Measurements from ENCODE around the gene DCLRE1B. TPM values are rescaled to one million over a fixed set of nuclear protein-coding genes. Genes with fewer than 3 reads are reported as not detected.

The DCLRE1B gene
- polyA plus RNA-seq, 3 donors, result 1.2 to 2.6 (median 1.7) TPM

GRCh38 chr1:113913887-113914664 lies 8.9 kb downstream of the DCLRE1B start:
- 62 to 74% (median 68%) methylated on average over 5 of the region's 5 CpGs for WGBS, 3 donors
- no peak overlapping the region for H3K27ac ChIP-seq (ENCODE audit: low read depth, low read length)

GRCh38 chr1:113916974-113917373 lies 11.8 kb downstream of the DCLRE1B start:
- no peak overlapping the region for H3K27ac ChIP-seq (ENCODE audit: low read depth, low read length)
- WGBS, 3 donors, result 96 to 99% (median 96%) methylated on average over 5 of the region's 5 CpGs

- 78 to 97% (median 96%) methylated on average over 2 of the region's 2 CpGs for WGBS, 3 donors
- no peak overlapping the region for H3K27ac ChIP-seq (ENCODE audit: low read depth, low read length)
Measured at GRCh38 chr1:113917400-113918082, 12.4 kb downstream of the DCLRE1B start.

- H3K27ac ChIP-seq (ENCODE audit: low read depth, low read length), result no peak overlapping the region
Measured at GRCh38 chr1:113918243-113918642, 13.1 kb downstream of the DCLRE1B start.

- WGBS, 3 donors, result 70 to 95% (median 91%) methylated on average over 4 of the region's 4 CpGs
Measured at GRCh38 chr1:113922957-113923356, 17.8 kb downstream of the DCLRE1B start.

GRCh38 chr1:113924473-113924872 lies 19.3 kb downstream of the DCLRE1B start:
- H3K27ac ChIP-seq (ENCODE audit: low read depth, low read length), result no peak overlapping the region
- 92 to 96% (median 92%) methylated on average over 2 of the region's 2 CpGs for WGBS, 3 donors

More at GRCh38 chr1:113922957-113923356, 17.8 kb downstream of the DCLRE1B start:
- H3K27ac ChIP-seq (ENCODE audit: low read depth, low read length), result no peak overlapping the region

GRCh38 chr1:113928187-113928930 lies 23.2 kb downstream of the DCLRE1B start:
- no peak overlapping the region for H3K27ac ChIP-seq (ENCODE audit: low read depth, low read length)
- 6 to 16% (median 10%) methylated on average over 6 of the region's 6 CpGs for WGBS, 3 donors

GRCh38 chr1:113928941-113929749 lies 24.0 kb downstream of the DCLRE1B start, which contains the start of gene HIPK1:
TSS of gene HIPK1 (plus strand) at chr1:113929324.
- H3K27ac ChIP-seq (ENCODE audit: low read depth, low read length), result peak within 1 kb of the TSS; percentile 70
- 0% methylated on average over 44 to 61 of the region's 61 CpGs for WGBS, 3 donors

- H3K27ac ChIP-seq (ENCODE audit: low read depth, low read length), result peak overlapping the region; percentile 70
- 0% methylated on average over 46 to 62 of the region's 64 CpGs for WGBS, 3 donors
Measured at GRCh38 chr1:113929750-113930498, 24.8 kb downstream of the DCLRE1B start.

- H3K27ac ChIP-seq (ENCODE audit: low read depth, low read length), result peak overlapping the region; percentile 70
- 0 to 3% (median 1%) methylated on average over 8 of the region's 8 CpGs for WGBS, 3 donors
Measured at GRCh38 chr1:113930499-113931161, 25.5 kb downstream of the DCLRE1B start.

- no peak overlapping the region for H3K27ac ChIP-seq (ENCODE audit: low read depth, low read length)
- 14 to 25% (median 16%) methylated on average over 3 of the region's 3 CpGs for WGBS, 3 donors
Measured at GRCh38 chr1:113931451-113931851, 26.3 kb downstream of the DCLRE1B start.

GRCh38 chr1:113934006-113934405 lies 28.9 kb downstream of the DCLRE1B start:
- H3K27ac ChIP-seq (ENCODE audit: low read depth, low read length), result no peak overlapping the region

GRCh38 chr1:113934511-113935055 lies 29.5 kb downstream of the DCLRE1B start:
- WGBS, 3 donors, result 65 to 75% (median 68%) methylated on average over 5 of the region's 5 CpGs
- H3K27ac ChIP-seq (ENCODE audit: low read depth, low read length), result no peak overlapping the region

- 95 to 100% (median 100%) methylated on average over 1 of the region's 1 CpG for WGBS, 3 donors
- no peak overlapping the region for H3K27ac ChIP-seq (ENCODE audit: low read depth, low read length)
Measured at GRCh38 chr1:113935176-113935575, 30.1 kb downstream of the DCLRE1B start.

- 72 to 84% (median 77%) methylated on average over 1 of the region's 1 CpG for WGBS, 3 donors
- H3K27ac ChIP-seq (ENCODE audit: low read depth, low read length), result no peak overlapping the region
Measured at GRCh38 chr1:113935970-113936369, 30.8 kb downstream of the DCLRE1B start.

GRCh38 chr1:113937146-113937545 lies 32.0 kb downstream of the DCLRE1B start:
- H3K27ac ChIP-seq (ENCODE audit: low read depth, low read length), result no peak overlapping the region
- 66 to 83% (median 74%) methylated on average over 1 of the region's 1 CpG for WGBS, 3 donors

- WGBS, 3 donors, result 68 to 85% (median 84%) methylated on average over 5 of the region's 5 CpGs
Measured at GRCh38 chr1:113938192-113938591, 33.1 kb downstream of the DCLRE1B start.

More at GRCh38 chr1:113938192-113938591, 33.1 kb downstream of the DCLRE1B start:
- H3K27ac ChIP-seq (ENCODE audit: low read depth, low read length), result no peak overlapping the region
